Neural crest cell (in vitro differentiated cells): ENCODE data around the gene EIF3I. TPM values are rescaled to one million over a fixed set of nuclear protein-coding genes. Genes with fewer than 3 reads are reported as not detected.
A peak's percentile ranks its signal among the peaks of the same experiment; 100 is the strongest.

Experiments used
- DNase-seq: peaks from one replicate; pipeline ENCODE4 v3.0.0; 2021; ENCODE audit warnings: low read depth, mixed read lengths, low spot score
- H3K27ac Mint-ChIP-seq: one replicate; pipeline ENCODE4 v1.8.0; 2021; ENCODE audit warnings: mild to moderate bottlenecking, mixed read lengths; ENCODE audit not compliant: unreplicated experiment
- H3K27me3 Mint-ChIP-seq: 2 replicates; pipeline ENCODE4 v1.8.0; 2021; ENCODE audit warnings: low read depth, mild to moderate bottlenecking, mixed read lengths
- H3K36me3 Mint-ChIP-seq: 2 replicates; pipeline ENCODE4 v1.8.0; 2021; ENCODE audit warnings: low read depth, mild to moderate bottlenecking, mixed read lengths
- H3K4me1 Mint-ChIP-seq: 2 replicates; pipeline ENCODE4 v1.8.0; 2021; ENCODE audit warnings: mixed read lengths
- H3K4me3 Mint-ChIP-seq: one replicate; pipeline ENCODE4 v1.8.0; 2021; ENCODE audit warnings: mild to moderate bottlenecking, mixed read lengths
- H3K9me3 Mint-ChIP-seq: 2 replicates; pipeline ENCODE4 v1.8.0; 2021; ENCODE audit warnings: mixed read lengths
- total RNA-seq: library from RNA; stranded (reverse); gene quantifications from 2 replicates; pipeline ENCODE4 v1.2.1, GENCODE V29; 2021
- TF ChIP-seq, protein P1 (sequence below): fragments of 200-600 bp; sonication (generic); conservative IDR thresholded peaks from 2 replicates; pipeline ENCODE4 v1.5.0; 2021; ENCODE audit warnings: antibody characterized with exemption, mild to moderate bottlenecking

Gene EIF3I
- total RNA-seq, 1 donor from 2014 or later: 190 TPM

DNA sequence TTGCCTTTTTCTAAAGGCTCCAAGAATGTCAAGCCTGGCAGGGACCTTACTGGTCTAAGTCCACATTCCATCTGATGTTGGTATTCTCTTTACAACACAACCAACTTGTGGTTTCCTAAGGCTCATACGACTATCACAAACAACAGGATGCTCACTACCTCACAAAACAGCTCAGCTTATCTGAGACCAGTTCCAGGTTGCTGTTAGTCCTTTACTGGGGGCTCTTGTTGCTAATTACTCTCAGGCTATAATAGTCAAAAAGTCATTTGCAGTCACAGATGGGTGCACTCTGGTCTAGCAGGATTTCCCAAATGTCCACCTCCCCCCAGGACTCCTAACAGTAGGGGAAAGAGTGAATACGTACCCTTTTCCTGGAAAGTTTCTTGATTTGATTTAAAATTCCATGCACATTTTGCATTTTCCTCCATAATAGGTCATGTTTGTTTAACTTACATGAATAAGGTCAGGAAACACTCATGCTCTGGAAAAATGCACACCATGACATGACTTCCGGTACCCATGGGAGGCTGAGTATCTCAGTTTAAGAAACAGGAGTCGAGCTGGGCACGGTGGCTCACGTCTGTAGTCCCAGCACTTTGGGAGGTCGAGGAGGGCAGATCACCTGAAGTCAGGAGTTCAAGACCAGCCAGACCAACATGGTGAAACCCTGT, 44.8 kb downstream of the EIF3I start:
- H3K27ac Mint-ChIP-seq: no peak overlapping the region
- TF ChIP-seq, protein P1, sequence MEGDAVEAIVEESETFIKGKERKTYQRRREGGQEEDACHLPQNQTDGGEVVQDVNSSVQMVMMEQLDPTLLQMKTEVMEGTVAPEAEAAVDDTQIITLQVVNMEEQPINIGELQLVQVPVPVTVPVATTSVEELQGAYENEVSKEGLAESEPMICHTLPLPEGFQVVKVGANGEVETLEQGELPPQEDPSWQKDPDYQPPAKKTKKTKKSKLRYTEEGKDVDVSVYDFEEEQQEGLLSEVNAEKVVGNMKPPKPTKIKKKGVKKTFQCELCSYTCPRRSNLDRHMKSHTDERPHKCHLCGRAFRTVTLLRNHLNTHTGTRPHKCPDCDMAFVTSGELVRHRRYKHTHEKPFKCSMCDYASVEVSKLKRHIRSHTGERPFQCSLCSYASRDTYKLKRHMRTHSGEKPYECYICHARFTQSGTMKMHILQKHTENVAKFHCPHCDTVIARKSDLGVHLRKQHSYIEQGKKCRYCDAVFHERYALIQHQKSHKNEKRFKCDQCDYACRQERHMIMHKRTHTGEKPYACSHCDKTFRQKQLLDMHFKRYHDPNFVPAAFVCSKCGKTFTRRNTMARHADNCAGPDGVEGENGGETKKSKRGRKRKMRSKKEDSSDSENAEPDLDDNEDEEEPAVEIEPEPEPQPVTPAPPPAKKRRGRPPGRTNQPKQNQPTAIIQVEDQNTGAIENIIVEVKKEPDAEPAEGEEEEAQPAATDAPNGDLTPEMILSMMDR: no peak
- no peak overlapping the region for H3K4me3 Mint-ChIP-seq
- no peaks in the 10 kb centered on the region for H3K36me3 Mint-ChIP-seq
- no peaks in the 10 kb centered on the region for H3K9me3 Mint-ChIP-seq
- peaks cover 2% of the 10 kb centered on the region for H3K27me3 Mint-ChIP-seq
- no peak for DNase-seq
- no peaks in the 10 kb centered on the region for H3K4me1 Mint-ChIP-seq

GRCh38 chr1:32269744-32270143, 47.5 kb downstream of the EIF3I start:
- H3K27ac Mint-ChIP-seq: no peak overlapping the region
- H3K9me3 Mint-ChIP-seq: no peaks in the 10 kb centered on the region
- no peak for DNase-seq
- H3K27me3 Mint-ChIP-seq: peaks cover 20% of the 10 kb centered on the region
- H3K36me3 Mint-ChIP-seq: no peaks in the 10 kb centered on the region
- TF ChIP-seq, protein P1: no peak
- no peak overlapping the region for H3K4me3 Mint-ChIP-seq
- H3K4me1 Mint-ChIP-seq: peaks cover 7% of the 10 kb centered on the region

DNA sequence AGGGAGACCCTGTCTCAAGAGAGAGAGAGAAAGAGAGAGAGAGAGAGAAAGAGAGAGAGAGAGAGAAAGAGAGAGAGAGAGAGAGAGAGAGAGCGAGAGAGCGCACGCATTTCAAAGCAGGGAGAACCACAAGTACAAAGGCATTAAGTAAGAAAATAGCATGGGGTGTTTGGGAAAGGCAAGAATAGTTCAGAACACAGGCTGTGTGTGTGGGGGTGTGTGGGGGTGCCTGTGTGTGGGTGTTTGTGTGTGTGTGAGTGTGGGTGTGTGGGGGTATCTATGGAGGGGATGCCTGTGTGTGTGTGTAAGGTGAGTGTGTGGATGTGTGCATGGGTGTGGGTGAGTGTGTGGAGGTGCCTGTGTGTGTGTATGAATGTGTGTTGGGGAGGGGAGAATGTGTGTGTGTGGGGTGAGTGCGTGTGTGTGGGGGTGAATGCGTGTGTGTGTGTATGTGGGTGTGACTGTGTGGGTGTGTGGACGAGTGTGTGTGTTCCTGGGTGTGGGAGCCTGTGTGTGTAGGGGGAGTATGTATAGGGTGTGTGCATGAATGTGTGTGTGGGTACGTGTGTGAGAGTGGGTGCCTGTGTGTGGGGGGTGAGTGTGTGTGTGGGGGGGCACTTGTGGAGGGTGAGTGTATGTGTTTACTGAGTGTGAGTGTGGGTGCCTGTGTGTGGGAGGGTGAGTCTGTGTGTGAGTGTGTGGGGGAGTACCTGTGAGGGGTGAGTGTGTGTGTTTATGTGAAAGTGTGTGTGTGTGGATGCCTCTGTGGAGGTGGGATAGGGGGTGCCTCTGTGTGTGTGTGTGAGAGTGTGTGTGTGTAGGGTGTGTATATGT, 50.6 kb downstream of the EIF3I start:
- Mint-ChIP-seq H3K27ac (peak overlapping the region; percentile 69), H3K27me3 (peaks cover 20% of the 10 kb centered on the region), H3K4me1 (peaks cover 7% of the 10 kb centered on the region), H3K4me3 (no peak overlapping the region), H3K36me3 (no peaks in the 10 kb centered on the region), H3K9me3 (no peaks in the 10 kb centered on the region)
- TF ChIP-seq, protein P1: no peak
- no peak for DNase-seq

GRCh38 chr1:32273391-32274208, 51.4 kb downstream of the EIF3I start:
- H3K27me3 Mint-ChIP-seq: peaks cover 20% of the 10 kb centered on the region
- H3K9me3 Mint-ChIP-seq: no peaks in the 10 kb centered on the region
- H3K36me3 Mint-ChIP-seq: no peaks in the 10 kb centered on the region
- TF ChIP-seq, protein P1: no peak
- H3K27ac Mint-ChIP-seq: peak overlapping the region; percentile 69
- peaks cover 7% of the 10 kb centered on the region for H3K4me1 Mint-ChIP-seq
- H3K4me3 Mint-ChIP-seq: no peak overlapping the region
- DNase-seq: no peak

- Mint-ChIP-seq H3K27me3 (peaks cover 20% of the 10 kb centered on the region), H3K4me3 (no peak overlapping the region), H3K9me3 (no peaks in the 10 kb centered on the region), H3K4me1 (peaks cover 7% of the 10 kb centered on the region), H3K36me3 (no peaks in the 10 kb centered on the region), H3K27ac (no peak overlapping the region)
- TF ChIP-seq, protein P1: no peak
- DNase-seq: no peak
Observed at GRCh38 chr1:32274646-32275340, 52.6 kb downstream of the EIF3I start.
